Suppressor macrophage treated with lipopolysaccharide for 1 hour (primary cell): ENCODE data around the gene ANKDD1B.
"Not testable (repeated sequence)": the region's sequence is repeated elsewhere in the genome, so short reads cannot be mapped to it uniquely, and the experiment has no call there.

ENCODE experiments used
- DNase-seq, 3 donors: peaks; one replicate each; pipeline ENCODE4 v3.0.0-alpha.2; 2020 to 2022

The ANKDD1B gene

GRCh38 chr5:75662061-75662460 lies 50.8 kb downstream of the ANKDD1B start:
- no peak for DNase-seq

- DNase-seq = no peak
Observed at GRCh38 chr5:75663579-75664284, 52.5 kb downstream of the ANKDD1B start.

- DNase-seq = no peak
Observed at GRCh38 chr5:75664979-75665378, 53.7 kb downstream of the ANKDD1B start.

- DNase-seq = no peak
Observed at GRCh38 chr5:75666801-75667200, 55.5 kb downstream of the ANKDD1B start.

- no peak for DNase-seq
Observed at GRCh38 chr5:75667586-75667985, 56.3 kb downstream of the ANKDD1B start.

GRCh38 chr5:75668445-75668844 lies 57.2 kb downstream of the ANKDD1B start:
- no peak for DNase-seq

- peak; percentile 76 to 83 (median 78) for DNase-seq
Observed at GRCh38 chr5:75668977-75669689, 57.9 kb downstream of the ANKDD1B start.

GRCh38 chr5:75670577-75670976 lies 59.3 kb downstream of the ANKDD1B start:
- DNase-seq = no peak

GRCh38 chr5:75671506-75671905 lies 60.3 kb downstream of the ANKDD1B start:
- no peak for DNase-seq

- no peak for DNase-seq
Observed at GRCh38 chr5:75672616-75673015, 61.4 kb downstream of the ANKDD1B start.

- DNase-seq = no peak
Observed at GRCh38 chr5:75675783-75676182, 64.5 kb downstream of the ANKDD1B start.

- DNase-seq = no peak
Observed at GRCh38 chr5:75677607-75678006, 66.4 kb downstream of the ANKDD1B start.

- DNase-seq = no peak
Observed at GRCh38 chr5:75678155-75678554, 66.9 kb downstream of the ANKDD1B start.

- DNase-seq = peak; percentile 47 to 84 (median 82)
Observed at GRCh38 chr5:75681125-75681830, 70.0 kb downstream of the ANKDD1B start.

GRCh38 chr5:75685141-75685540 lies 73.9 kb downstream of the ANKDD1B start:
- DNase-seq = no peak

- no peak for DNase-seq
Observed at GRCh38 chr5:75686480-75686879, 75.2 kb downstream of the ANKDD1B start.

GRCh38 chr5:75690669-75691068 lies 79.4 kb downstream of the ANKDD1B start:
- no peak for DNase-seq

GRCh38 chr5:75694781-75695180 lies 83.5 kb downstream of the ANKDD1B start:
- no peak for DNase-seq

- not testable (repeated sequence) for DNase-seq
Observed at GRCh38 chr5:75695472-75696351, 84.5 kb downstream of the ANKDD1B start.

GRCh38 chr5:75701856-75702255 lies 90.6 kb downstream of the ANKDD1B start:
- DNase-seq = peak in 2 of 3 donors; percentile 39 to 51

- peak; percentile 61 to 82 (median 67) for DNase-seq
Observed at GRCh38 chr5:75706016-75706415, 94.8 kb downstream of the ANKDD1B start.

- DNase-seq = no peak
Observed at GRCh38 chr5:75706775-75707174, 95.5 kb downstream of the ANKDD1B start.
